ENCODE measurements around the gene CABCOCO1.

Gene CABCOCO1

DNA sequence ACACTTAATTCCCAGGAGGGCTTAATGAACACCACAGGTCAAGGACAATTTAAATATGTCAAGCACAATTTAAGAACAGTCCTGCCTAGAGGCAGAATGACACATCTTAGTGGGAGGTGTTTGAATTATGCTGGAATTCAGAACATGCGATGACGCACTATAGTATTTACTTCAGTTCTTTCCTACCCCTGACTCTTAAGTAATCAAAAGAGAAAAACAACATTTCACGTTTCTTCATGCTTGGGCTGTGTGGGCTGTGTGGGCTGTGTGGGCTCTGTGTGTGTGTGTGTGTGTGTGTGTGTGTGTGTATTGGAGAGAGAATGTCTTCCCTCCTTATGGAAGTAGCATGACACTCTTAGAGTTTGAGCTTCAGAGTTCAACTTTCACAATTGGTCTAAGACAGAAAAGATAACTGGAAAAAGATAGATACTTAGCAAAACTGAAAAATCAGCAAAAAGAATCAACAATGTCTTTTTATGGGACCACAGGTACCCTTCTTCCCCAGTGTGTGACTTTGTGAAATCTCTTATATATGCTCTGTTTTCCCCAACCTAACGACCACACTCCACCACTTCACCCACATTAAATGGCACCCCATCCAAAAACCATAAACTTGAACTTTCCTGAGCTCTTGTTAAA is 33.7 kb upstream of the CABCOCO1 start:
- ChIA-PET CTCF (interaction anchor here (1.0 kb wide), 1 partner anchor 11 kb away, joined by 3 read pairs; no protein-coding TSS in a partner anchor), POLR2A (interaction anchor here (0.6 kb wide), 3 partner anchors 19 to 309 kb away, joined by 3 read pairs; no protein-coding TSS in a partner anchor)
- DNase-seq (ENCODE audit: low read depth, low spot score), result peak; percentile 92
- TF ChIP-seq, protein P1, sequence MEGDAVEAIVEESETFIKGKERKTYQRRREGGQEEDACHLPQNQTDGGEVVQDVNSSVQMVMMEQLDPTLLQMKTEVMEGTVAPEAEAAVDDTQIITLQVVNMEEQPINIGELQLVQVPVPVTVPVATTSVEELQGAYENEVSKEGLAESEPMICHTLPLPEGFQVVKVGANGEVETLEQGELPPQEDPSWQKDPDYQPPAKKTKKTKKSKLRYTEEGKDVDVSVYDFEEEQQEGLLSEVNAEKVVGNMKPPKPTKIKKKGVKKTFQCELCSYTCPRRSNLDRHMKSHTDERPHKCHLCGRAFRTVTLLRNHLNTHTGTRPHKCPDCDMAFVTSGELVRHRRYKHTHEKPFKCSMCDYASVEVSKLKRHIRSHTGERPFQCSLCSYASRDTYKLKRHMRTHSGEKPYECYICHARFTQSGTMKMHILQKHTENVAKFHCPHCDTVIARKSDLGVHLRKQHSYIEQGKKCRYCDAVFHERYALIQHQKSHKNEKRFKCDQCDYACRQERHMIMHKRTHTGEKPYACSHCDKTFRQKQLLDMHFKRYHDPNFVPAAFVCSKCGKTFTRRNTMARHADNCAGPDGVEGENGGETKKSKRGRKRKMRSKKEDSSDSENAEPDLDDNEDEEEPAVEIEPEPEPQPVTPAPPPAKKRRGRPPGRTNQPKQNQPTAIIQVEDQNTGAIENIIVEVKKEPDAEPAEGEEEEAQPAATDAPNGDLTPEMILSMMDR (IDR thresholded peaks at IDR 0.05; ENCODE audit: insufficient read depth, low read length, missing control alignments), result no peak
- no peak overlapping the region for H3K4me3 ChIP-seq (ENCODE audit: low read depth, low read length)

DNA sequence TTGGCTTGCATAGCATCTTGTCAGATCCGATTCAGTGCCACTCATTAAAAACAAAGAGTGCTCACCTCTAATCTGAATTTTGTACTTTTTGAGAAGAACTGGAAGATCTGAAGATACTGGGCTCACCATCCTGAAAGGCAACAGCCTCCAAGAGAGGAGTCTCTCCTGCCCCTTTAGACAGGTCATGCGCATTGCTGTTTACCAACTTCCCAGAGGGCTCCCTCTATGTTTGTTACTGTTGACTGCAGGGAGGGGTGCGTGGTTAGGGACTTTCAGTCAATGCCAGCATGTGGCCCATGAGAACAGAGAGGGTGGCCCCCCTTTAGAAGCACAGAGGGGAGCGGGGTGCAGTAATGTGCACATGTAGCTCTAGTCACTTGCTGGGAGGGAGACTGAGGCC is 33.2 kb upstream of the CABCOCO1 start:
- ChIA-PET POLR2A (interaction anchor here (0.6 kb wide), 3 partner anchors 20 to 308 kb away, joined by 3 read pairs; no protein-coding TSS in a partner anchor), CTCF (no interaction called here)
- no peak for DNase-seq (ENCODE audit: low read depth, low spot score)
- TF ChIP-seq, protein P1 (IDR thresholded peaks at IDR 0.05; ENCODE audit: insufficient read depth, low read length, missing control alignments), result no peak
- no peak overlapping the region for H3K4me3 ChIP-seq (ENCODE audit: low read depth, low read length)

GRCh38 chr10:61632057-61632670 is 30.6 kb upstream of the CABCOCO1 start:
- CTCF ChIA-PET, result interaction anchor here (1.0 to 1.1 kb wide), 2 partner anchors 103 to 265 kb away, joined by 3 to 4 read pairs; no protein-coding TSS in a partner anchor
- POLR2A ChIA-PET, result interaction anchor here (0.6 kb wide), 1 partner anchor 462 kb away, joined by 5 read pairs; no protein-coding TSS in a partner anchor
- TF ChIP-seq, protein P1 (IDR thresholded peaks at IDR 0.05; ENCODE audit: insufficient read depth, low read length, missing control alignments), result no peak
- no peak for DNase-seq (ENCODE audit: low read depth, low spot score)
- no peak overlapping the region for H3K4me3 ChIP-seq (ENCODE audit: low read depth, low read length)

DNA sequence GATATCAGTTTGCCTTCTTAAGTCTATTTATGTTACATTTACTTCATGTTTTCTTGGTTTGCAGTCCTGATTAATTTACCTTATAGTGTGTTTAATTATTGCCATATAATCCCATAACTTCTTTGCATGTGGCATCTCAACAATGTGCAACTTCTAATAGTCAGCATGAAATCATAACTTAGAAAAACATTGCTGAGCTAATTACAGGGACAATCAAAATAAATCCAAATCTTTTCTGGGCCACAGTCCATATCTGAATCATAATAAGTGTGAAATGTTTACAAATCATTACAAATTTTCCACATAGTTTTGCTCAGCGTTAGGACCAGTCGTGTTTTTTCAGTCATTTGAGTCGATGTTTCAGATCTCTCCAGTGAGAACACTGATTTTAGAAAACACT is 29.1 kb upstream of the CABCOCO1 start:
- no peak for DNase-seq (ENCODE audit: low read depth, low spot score)
- no peak overlapping the region for H3K4me3 ChIP-seq (ENCODE audit: low read depth, low read length)
- POLR2A ChIA-PET, result interaction anchor here (0.6 kb wide), 1 partner anchor 152 kb away, joined by 3 read pairs; no protein-coding TSS in a partner anchor
- TF ChIP-seq, protein P1 (IDR thresholded peaks at IDR 0.05; ENCODE audit: insufficient read depth, low read length, missing control alignments), result no peak
- CTCF ChIA-PET, result no interaction called here

GRCh38 chr10:61634746-61635145 is 28.0 kb upstream of the CABCOCO1 start:
- ChIA-PET CTCF (no interaction called here), POLR2A (no interaction called here)
- TF ChIP-seq, protein P1 (IDR thresholded peaks at IDR 0.05; ENCODE audit: insufficient read depth, low read length, missing control alignments), result no peak
- H3K4me3 ChIP-seq (ENCODE audit: low read depth, low read length), result no peak overlapping the region
- no peak for DNase-seq (ENCODE audit: low read depth, low spot score)

DNA sequence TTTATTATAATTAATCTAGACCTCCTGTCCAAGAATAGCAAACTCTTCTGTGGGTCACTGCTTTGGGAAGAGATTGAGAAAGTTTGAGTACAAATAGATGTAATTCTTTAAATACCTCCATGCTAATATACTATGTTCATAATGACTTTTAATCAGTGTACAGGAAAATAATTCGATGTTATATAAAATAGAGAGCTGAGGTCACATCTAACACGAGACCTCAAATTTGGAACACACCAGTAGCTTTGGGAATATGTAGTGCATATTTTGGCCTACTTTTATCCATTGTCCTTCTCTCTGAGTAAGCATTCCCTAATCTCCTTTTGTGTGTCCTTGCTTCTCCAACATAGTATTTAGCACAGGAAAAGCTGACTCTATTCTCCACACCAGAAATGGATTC is 27.3 kb upstream of the CABCOCO1 start:
- ChIA-PET CTCF (interaction anchor here (1.4 kb wide), 1 partner anchor 9 kb away, joined by 3 read pairs; no protein-coding TSS in a partner anchor), POLR2A (no interaction called here)
- no peak overlapping the region for H3K4me3 ChIP-seq (ENCODE audit: low read depth, low read length)
- DNase-seq (ENCODE audit: low read depth, low spot score), result no peak
- TF ChIP-seq, protein P1 (IDR thresholded peaks at IDR 0.05; ENCODE audit: insufficient read depth, low read length, missing control alignments), result no peak
